Right renal pelvis (tissue), 4 donors: Measurements from ENCODE around the gene BMPR1A. TPM values are rescaled to one million over a fixed set of nuclear protein-coding genes. Genes with fewer than 3 reads are reported as not detected.
"Not testable (repeated sequence)": the region's sequence is repeated elsewhere in the genome, so short reads cannot be mapped to it uniquely, and the experiment has no call there.

Experiments
- DNase-seq, 4 donors: peaks; one replicate each; pipeline ENCODE4 v3.0.0-alpha.2; 2013; ENCODE audit warnings: low read depth in 4 of 4, low spot score in 3 of 4, missing footprints in 1 of 4
- polyA plus RNA-seq, 4 donors: library from polyadenylated mRNA; unstranded; fragments of 120-200 nt; gene quantifications; one replicate each; pipeline ENCODE4 v1.2.1, GENCODE V29; 2013; ENCODE audit not compliant: insufficient read length in 4 of 4

The BMPR1A gene
- polyA plus RNA-seq, 4 donors: 63.2 to 85.5 (median 75.5) TPM

DNA sequence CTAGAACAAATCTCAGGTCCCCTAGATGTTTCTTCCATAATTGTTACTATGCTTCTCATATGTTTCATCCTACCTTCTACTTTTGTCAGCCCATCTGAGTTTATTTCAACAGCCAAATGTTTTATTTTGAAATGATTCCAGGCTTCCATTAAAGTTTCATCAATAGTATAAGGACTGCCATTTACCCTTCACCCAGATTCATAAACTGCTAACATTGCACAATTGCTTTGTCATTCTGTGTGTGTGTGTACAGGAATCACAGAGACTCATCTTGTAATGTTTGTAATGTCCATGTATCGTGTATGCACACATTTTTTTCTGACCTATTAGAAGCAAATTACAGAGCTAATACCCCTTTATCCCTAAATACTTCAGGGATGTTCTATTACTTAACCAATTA, 175.5 kb downstream of the BMPR1A start:
- no peak for DNase-seq

DNA sequence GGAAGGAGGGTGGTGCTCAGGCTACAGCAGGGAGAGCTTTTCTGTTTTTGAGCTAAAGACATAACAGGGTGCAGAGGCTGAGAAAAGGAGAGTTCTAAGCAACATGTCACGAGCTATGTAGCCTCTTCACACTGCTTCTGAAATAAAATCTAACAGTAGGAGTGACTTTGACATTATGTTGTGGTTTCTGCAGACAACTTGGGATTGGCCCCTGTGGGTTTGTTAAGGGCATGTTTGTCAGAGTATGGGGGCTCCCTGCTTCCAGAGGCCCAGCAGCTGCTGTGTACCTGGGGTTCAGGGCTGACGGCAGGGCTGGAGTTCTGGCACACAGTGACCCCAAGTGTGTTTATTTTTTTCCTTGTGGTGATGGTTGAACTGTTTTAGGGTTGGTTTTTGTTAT, 176.3 kb downstream of the BMPR1A start:
- no peak for DNase-seq

DNA sequence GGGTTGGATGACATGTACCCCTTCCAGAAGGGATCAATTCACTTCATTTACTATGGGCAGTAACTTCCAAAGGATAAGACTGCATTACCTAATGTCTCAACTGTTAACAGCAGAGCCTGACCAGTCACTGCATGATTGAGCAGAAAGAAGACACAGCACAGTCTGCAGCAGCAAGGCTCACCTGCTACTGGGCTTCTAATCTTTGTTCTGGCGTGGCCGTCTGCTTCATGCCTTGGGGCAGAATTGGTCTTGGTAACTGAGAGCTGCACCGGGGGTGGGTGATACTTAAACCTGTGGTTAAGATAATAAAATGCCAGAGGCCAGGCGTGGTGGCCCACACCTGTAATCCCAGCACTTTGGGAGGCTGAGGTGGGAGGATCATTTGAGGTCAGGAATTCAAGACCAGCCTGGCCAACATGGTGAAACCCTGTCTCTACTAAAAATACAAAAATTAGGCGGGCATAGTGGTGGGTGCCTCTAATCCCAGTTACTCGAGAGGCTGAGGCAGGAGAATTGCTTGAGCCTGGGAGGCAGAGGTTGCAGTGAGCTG, 177.8 kb downstream of the BMPR1A start:
- not testable (repeated sequence) for DNase-seq

DNA sequence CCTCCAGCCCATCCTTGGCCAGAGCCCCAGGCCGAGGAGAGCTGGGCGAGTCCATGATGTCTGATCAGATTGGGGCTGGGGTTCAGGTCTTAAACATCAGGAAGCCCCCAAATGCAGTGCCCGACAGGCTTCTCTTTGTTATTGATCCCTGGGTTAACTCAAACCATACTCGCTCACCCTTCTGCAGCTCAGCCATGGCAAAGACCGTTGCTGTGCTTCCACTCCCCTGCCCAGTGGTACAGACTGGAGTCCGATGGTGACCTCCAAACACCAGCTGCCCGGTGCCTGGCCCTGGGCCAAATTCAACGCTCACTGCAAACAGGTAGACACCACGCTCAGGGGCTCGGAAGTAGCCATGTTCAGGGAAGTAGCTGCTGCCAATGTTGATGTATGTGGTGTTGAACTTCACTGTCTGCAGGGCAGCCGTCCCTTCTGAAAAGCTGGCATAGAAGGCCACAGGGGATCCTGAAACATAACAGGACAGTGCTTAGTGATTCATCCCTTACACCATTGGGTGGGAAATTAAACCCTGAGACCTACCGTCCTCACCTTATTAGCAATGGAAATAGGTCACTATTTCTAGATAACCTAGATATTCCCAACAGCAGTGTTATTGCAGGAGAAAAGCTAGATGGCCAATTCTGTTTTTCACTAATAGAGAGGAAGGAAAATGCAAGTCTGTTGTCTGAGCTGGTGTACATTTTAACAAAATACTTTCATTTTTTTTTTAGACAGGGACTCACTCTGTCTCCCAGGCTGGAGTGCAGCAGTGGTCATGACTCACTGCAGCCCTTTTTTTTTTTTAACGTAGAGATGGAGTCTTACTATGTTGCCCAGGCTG, 180.5 kb downstream of the BMPR1A start:
- no peak for DNase-seq

DNA sequence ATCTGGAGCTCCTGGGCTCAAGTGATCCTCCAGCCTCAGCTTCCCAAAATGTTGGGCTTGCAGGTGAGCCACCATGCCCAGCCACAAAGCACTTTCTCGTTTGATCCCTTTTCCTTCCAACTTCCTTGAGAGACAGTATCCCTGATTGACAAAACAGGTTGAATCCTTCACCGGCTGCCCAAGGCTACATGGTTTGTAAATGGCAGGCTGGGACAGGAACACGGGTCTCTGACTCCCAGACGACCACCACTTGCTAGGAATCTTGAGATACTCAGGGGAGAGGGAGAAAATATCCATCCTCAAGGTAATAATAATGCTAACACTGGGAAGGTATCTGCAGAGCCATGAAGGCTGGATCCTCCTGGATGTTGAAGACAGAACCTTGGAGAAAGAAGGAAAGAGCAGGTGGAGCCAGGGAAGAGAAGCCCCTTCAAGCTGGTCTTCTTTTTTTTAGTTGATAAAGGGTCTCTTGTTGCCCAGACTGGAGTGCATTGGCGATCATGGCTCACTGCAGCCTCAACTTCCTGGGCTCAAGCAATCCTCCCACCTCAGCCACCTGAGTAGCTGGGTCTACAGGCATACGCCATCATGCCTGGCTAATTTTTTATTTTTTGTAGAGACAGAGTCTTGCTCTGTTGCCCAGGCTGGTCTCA, 181.2 kb downstream of the BMPR1A start:
- no peak for DNase-seq

DNA sequence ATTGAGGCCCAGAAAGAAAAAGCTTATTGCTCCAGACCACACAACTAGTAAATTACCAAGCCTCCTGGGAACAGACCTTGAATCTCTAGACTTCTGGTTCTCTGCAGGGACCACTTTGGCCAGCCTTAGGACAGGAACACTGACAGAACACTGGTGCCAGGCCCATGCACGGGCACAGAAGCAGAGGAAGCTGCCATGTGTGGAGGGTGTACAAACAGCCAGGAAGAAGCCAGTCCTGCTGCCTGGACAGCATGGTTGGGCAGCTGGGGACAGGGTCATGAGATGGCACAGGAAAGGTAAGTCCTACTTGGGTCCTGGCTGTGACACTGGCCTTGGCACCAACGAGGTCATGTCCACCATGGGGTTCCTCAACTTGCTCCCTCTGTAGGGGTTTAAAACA, 181.8 kb downstream of the BMPR1A start:
- DNase-seq: no peak

DNA sequence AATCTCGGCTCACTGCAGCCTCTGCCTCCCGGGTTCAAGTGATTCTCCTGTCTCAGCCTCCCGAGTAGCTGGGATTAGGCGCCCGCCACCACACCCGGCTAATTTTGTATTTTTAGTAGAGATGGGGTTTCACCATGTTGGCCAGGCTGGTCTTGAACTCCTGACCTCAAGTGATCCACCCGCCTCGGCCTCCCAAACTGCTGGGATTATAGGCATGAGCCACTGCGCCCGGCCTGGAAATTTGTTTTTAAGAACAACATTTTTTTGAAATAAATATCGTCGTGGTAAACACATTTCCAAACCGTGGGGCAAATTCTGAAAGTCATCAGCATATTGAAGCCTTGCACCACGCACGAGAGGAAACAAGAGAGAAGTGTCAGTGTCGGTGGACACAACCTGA, 183.7 kb downstream of the BMPR1A start:
- not testable (repeated sequence) for DNase-seq

DNA sequence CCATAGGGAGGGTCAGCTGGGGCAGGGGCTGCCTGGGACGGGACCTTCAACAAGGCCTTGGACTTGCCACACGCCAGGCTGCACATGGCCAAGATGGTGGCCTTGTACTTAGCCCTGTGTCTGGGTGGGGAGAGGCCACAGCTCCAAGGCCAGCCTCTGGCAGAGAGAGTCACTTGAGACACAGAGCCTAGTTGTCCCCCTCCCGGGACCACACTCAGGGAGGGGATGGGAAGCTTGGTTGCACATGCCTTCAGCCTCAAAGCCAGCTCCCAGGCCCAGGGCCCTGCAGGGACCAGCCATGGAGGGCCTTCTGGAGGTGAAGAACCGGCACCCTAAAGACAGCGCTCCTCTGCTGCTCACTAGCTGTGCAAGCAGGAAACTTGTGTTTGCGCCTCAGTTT, 184.3 kb downstream of the BMPR1A start:
- DNase-seq: no peak

DNA sequence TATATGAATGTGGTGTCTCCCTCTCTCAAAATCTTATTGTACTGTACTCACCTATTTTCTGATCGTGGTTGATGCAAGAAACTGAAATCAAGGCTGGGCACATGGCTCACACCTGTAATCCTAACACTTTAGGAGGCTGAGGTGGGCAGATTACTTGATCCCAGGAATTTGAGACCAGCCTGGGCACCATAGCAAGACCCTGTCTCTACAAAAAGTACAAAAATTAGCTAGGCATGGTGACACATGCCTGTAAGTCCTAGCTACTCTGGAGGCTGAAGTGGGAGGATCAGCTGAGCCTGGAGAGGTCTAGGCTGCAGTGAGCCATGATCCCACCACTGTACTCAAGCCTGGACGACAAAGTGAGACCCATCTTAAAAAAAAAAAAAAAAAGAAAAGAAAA, 185.0 kb downstream of the BMPR1A start:
- DNase-seq: no peak

DNA sequence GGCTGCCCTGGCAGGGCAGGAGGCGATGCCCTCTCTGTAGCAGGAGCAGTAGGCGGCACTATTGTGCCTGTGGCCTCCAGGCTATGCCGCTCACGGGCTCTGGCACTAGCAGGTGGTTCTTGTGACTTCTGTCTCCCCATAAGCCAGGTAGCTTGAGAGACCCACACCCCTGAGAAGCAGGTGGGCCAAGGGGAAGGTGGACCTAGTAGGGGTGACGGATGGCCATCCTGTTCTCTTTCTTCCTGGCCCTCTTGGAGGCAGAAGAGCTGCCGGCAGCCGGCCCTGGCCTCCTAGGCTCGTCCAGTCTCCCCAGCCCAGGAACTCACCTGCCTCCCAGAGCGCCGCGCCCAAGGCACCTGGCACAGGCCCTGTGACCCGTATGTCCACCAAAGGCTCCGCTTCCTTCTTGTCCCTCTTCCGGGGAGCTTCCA, 185.6 kb downstream of the BMPR1A start:
- no peak for DNase-seq

DNA sequence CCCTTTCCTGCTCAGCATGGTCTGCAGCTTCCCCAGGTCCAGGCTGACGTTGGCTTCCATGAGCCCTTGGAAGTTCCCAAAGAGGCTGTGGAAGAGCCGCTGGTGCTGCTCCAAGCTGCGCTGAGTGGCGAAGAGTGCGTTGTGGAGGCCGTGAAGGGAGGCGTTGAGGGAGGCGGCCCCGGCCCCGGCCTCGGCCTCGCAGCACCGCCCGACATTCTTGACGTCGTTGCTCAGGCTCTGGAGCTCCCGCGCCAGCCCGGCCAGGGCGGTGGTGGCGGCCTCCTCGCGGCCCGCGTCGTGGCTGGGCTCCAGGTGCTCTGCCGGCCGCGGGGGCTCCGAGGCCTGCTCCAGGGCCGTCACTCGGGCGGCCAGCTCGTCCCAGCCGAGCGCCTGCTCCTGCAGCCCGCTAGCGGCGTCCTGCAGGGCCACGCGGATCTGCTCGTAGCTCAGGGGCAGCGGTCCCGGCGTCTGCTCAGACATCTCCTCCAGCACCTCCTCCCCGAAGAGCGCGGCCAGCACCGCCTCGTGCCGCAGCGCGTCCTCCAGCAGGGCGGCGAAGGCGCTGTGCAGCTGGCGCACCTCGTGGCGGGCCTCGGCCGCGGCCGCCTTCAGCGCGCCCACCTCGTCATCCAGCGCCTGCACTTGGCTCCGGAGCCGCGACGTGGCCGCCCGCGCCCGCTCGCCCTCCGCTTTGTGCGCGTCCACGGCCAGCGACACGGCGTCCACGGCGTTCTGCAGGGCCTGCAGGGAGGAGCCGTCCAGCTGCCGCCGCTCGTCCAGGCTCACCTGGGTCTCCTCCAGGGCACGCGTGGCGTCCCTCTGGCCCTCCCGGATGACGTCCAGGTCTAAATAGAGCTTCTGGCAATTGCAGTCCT, 186.3 kb downstream of the BMPR1A start:
- no peak for DNase-seq

DNA sequence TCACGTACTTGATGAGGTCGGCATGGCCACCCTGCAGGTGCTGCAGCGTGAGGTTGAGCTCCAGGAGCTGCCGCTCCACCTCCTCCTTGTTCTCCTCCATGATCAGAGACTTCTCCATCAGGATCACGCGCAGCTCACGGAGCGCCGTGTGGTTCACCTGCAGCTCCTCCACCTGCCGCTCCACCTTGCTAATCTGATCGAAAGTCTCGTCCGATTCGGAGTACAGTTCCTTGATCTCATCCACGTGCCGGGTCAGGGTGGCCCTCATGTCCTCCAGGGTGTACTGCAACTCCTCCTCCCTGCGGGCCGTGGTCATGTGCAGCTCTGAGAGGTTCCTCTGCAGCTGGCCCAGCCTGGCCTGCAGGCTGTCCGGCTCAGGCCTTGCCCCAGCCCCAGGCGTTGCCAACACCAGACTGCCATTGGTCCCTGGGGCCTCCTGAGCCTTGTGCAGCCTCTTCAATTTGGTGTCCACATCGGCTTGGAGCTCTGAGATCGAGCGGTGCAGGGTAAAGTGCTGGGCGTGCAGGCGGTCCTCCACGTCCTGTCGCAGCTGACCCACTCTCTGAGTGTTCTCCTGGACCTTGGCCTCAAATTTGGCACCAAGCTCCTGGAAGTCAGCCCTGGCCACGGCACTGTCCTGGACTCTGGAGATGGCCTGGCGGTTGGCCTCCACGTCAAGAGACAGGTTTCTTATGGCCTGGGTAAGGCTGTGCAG, 187.1 kb downstream of the BMPR1A start:
- no peak for DNase-seq

DNA sequence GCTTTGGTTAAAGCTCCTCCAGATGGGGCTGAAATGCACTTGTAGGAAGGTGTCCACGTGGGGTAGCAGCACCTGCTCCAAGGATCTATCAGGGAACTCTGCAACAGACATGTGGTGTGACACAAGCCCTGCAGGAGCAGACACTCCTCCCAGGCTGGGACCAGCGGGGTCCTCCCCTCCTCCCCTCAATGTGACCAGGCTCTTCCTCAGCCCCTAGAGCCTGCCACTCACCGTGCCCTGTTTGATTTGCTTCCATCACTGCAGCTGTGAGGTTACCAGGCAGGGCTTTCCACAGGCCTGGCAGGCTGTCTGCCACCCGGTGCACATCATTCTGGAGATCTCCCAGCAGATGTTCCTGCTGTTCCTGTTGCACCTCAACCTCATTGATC, 187.6 kb downstream of the BMPR1A start:
- no peak for DNase-seq

DNA sequence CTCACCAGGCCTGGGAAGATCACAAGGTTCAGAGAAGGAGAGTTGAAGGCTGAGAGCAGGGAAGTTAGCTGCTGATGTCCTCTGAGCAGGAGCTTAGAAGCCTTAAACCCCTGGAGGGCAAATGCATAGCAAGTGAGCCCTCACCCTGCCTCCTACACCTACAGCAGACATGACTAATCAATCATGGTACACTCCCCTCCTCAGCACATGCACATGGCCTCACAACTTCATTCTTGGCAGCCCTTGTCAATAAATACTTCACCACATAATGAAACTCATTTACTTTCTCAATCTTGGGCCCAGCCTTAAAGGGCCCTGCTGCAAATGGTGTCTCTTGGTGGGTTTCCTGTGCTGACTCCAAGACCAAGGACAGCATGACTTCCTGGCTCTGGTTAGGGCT, 188.1 kb downstream of the BMPR1A start:
- no peak for DNase-seq

DNA sequence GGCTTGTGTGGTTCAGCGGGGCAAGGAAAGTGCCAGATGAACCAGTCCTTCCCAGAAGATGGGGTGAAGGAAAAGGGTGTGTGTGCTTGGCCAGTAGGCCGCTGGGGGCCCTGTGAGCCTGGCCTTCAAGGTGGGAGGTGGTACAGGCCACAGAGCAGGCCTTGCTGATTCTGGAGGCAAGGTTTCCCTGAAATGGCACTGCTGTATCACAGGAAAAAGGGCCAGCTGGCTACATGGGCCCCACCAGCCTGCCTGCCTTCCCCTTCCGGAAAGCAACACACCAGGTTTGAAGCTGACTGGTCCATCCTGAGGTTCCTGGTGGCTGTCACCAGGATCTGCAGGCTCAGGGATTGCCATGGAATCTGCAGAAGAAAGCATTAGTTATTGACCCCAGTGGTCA, 188.5 kb downstream of the BMPR1A start:
- no peak for DNase-seq

DNA sequence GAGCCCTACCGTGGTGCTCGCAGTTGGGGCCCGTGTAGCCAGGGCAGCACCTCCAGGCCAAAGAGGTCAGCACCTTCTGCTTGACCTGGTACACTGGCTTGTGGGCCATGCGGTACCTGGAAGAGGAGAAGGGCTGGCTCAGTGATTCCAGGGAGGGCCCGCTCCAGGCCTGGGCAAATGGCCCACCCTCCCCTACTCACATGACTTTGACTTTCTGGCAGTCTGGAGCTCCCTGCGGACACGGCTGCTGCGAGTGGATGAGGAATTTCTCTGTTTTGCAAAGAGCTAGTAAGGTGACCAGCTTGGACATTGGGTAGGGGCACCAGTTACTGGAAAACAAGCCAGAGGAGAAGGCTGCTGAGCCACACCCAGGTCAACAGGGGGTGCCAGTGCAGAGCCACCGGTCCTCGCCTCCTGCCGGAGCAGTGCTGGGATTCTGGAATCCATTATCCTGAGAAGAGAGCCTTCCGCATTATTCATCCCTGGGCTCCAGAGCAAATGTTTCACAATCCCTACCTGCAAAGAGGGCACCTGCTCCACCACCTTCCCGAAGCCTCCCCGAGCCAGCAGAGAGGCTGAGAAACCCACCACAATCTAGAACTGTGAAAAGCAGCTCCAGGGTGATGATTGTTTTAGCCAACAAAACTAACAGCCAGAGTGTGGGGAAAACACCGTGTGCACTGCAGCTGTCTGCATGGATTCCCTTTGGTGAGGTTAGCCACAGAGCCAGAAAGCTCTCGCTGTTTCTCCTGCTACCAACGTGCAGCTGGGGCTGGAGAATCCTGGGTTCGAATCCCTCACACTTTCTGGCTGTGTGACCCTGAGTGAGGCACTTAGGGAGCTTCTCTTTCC, 189.2 kb downstream of the BMPR1A start:
- DNase-seq: no peak

DNA sequence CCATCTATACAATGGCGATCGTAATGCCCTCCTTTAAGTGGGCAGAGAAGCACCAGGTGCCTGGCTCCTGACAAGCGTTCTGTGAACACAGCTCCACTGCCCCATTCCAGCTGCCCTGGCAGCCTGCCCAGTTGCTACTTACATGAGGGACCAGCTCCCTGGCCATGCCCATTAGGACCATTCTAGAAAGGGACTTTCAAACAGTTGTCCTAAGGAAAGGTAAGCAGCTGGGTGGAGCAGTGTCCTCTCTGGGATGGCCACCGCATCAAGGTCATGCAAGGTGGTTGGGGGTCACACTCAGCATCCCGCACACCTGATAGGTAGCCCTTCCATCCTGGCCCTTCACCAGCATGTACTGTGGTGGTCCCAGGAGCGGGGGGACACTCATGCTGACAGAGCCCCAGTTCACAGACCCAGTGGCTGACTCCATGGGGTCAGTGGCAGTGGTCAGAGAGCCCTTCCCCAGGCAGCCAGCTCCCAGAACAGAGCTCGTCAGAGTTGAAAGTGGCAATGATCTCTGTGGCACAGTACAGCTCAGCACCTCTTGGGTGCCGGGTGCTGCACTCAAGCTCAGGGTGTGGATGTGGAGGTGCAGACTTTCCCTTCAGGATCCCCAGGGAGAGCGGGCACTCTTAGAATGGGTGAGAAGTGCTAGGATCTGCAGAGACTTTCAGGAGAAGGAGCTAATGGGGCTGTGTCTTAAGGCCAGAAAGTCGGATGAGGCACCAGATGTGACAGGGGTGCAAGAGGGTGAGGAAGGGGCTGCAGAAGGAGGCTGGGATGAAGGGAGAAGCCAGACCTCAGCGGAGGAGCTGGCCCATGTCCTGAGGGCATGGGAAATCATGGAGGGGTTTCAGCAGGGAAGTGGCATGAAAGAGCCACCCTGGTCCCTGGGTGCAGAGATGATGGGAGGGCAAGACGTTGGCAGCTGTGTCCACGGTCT, 190.1 kb downstream of the BMPR1A start:
- no peak for DNase-seq

DNA sequence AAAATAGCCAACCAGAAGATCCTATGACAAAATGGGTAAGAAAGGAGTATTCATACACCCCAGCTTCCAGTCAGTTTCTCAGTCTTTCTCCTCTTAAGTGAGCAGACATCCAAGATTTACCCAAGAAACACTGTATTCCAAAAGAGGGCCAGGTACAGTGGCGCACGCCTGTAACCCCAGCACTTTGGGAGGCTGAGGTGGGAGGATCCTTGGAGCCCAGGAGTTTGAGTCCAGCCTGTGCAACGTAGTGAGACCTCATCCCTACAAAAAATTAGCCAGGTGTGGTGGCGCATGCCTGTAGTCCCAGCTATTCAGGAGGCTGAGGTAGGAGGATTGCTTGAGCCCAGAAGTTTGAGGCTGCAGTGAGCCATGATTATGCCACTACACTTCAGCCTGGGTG, 191.4 kb downstream of the BMPR1A start:
- DNase-seq: not testable (repeated sequence)
